ENCODE data around the gene LPA.
A peak's percentile ranks its signal among the peaks of the same experiment; 100 is the strongest.
"Not testable (repeated sequence)": the region's sequence is repeated elsewhere in the genome, so short reads cannot be mapped to it uniquely, and the experiment has no call there.

Gene LPA

GRCh38 chr6:160659562-160659961 lies 4.5 kb downstream of the LPA start:
- DNase-seq, result no peak

GRCh38 chr6:160634706-160635105 lies 29.4 kb downstream of the LPA start:
- DNase-seq, result no peak

GRCh38 chr6:160595838-160596832 lies 67.9 kb downstream of the LPA start:
- no peak for DNase-seq

DNA sequence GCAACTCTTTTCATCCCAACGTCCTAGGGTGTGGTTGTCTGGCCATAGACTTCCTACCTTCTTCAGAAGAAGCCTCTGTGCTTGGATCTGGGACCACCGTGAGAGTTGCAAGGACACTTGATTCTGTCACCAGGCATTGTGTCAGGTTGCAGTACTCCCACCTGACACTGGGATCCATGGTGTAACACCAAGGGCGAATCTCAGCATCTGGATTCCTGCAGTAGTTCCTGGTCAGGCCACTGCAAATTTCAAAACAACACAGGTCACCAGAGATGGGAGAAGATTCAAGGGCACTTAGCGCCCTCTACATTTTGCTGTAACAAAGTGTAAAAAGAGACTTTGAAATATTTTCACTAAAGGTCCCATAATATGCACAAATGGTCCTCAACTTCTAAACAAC lies 68.8 kb downstream of the LPA start:
- DNase-seq, result not testable (repeated sequence)

GRCh38 chr6:160586374-160586773 lies 77.7 kb downstream of the LPA start:
- no peak for DNase-seq

GRCh38 chr6:160583794-160584193 lies 80.3 kb downstream of the LPA start:
- DNase-seq, result no peak

- DNase-seq, result no peak
Measured at GRCh38 chr6:160581406-160581805, 82.7 kb downstream of the LPA start.

- DNase-seq, result not testable (repeated sequence)
Measured at GRCh38 chr6:160578515-160578914, 85.6 kb downstream of the LPA start.

DNA sequence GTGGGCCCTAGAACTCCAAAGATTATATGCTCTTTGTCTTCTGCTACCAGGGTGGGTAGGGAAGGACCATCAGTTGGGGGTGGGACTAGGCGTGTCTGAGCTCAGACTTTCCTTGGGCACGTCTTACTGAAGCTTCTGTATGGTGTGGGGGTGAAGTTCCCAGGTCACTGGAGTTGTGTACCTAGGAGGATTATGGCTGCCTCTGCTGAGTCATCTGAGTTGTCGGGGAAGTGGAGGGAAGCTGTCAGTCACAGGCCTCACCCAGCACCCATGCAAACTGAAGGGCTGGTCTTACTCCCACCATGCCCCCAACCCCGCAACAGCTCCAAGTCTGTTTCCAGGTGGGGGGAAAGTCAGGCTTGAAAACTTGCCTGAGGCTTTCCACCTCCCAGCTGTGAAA lies 90.1 kb downstream of the LPA start:
- DNase-seq, result no peak

DNA sequence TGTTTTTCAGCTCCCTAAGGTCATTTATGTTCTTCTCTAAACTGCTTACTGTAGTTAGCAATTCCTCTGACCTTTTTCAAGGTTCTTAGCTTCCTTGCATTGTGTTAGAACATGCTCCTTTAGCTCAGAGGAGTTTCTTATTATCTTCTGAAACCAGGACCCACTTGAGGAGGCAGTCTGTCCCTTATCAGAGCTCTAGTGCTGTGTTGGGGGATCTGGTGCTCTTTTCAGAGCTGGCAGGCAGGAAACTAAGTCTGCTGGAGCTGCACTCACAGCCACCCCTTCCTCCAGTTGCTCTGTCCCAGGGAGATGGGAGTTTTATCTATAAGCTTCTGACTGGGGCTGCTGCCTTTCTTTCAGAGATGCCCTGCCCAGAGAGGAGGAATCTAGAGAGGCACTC lies 92.9 kb downstream of the LPA start:
- not testable (repeated sequence) for DNase-seq

GRCh38 chr6:160544802-160545201 lies 119.3 kb downstream of the LPA start:
- no peak for DNase-seq

GRCh38 chr6:160535270-160535669 lies 128.8 kb downstream of the LPA start:
- DNase-seq, result no peak

DNA sequence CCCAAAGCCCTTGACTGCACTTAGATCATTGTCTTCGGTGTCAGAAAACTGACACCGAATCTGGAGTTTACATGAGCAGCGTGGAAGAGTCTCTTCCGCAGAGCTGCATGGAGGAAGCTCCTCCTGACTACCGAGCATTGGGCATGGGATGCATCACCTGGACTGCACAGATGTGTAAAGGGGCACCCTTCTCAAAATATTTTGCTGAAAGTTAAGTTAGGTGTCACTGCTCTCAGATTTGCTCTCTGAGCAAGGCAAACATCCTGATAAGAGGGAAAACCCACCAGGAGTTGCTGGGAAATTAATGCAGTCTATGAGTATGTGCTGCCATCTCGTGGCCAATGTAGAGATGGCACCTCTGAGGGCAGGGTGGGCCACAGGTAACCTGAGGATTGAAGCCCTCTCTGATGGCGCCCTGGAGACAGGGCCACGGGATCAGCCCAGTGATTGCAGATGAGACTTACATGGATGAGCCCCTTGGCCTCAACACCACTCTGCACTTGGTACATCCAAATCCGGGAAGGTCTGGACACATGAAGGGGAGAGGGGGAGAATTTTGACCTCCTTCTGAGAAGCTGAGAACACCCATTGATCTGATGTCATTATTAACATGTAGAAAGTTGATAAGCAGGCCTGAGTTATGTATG lies 129.9 kb downstream of the LPA start:
- DNase-seq, result peak; percentile 70

GRCh38 chr6:160532315-160532714 lies 131.8 kb downstream of the LPA start:
- no peak for DNase-seq

DNA sequence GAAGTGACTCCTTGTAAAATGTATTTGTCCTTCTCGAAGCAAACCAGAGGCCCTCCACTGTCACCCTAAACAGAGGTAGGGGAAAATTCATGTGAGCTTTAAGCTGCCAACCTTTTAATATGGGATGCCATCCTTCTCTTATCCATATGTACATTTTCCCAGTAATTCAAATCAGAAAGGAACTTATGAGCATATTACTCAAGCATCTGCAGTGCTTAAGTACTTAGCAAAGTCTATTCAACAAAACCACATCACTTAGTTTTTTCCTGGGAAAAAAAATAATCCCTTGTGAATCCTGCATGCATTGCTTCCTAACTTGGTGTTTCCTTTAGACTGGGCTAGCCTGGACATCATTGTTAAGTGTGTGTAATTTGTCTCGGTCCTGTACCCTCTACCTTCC lies 132.2 kb downstream of the LPA start:
- no peak for DNase-seq

- not testable (repeated sequence) for DNase-seq
Measured at GRCh38 chr6:160529524-160529923, 134.6 kb downstream of the LPA start.

- no peak for DNase-seq
Measured at GRCh38 chr6:160523223-160523622, 140.9 kb downstream of the LPA start.

DNA sequence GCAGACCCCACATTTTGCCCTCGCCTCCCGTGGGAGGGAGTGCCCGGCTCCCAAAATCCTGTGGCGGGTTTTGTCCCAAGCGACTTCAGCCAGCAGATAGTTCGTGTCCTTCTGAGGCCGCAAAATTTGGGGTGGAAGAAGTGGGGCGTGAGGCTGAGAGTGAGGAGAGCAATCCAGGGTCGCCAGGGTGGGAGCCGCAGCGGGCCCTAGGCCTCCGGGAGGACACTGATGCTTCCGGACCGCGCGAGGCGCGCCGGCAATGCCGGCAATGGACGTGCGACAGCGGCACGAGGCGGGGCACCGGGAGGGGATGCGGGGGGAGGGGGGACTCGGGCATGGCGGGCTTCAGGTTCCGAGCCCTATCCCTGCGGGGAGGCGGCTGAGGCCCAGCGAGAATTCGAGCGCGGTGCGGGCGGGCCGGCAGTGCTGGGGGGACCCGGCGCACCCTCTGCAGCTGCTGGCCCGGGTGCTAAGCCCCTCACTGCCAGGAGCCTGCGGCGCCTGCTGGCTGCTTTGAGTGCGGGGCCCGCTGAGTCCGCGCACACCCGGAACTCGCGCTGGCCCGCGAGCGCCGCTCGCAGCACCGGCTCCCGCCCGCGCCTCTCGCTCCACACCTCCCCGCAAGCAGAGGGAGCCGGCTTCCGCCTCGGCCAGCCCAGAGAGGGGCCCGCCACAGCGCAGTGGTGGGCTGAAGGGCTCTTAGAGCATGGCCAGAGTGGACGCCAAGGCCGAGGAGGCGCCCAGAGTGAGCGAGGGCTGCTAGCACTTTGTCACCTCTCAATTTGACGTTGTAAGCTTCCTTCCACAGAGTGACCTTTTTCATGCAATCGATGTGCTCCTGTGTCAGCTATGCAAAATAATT lies 143.8 kb downstream of the LPA start:
- DNase-seq, result peak; percentile 78

GRCh38 chr6:160519603-160520042 lies 144.5 kb downstream of the LPA start:
- no peak for DNase-seq

DNA sequence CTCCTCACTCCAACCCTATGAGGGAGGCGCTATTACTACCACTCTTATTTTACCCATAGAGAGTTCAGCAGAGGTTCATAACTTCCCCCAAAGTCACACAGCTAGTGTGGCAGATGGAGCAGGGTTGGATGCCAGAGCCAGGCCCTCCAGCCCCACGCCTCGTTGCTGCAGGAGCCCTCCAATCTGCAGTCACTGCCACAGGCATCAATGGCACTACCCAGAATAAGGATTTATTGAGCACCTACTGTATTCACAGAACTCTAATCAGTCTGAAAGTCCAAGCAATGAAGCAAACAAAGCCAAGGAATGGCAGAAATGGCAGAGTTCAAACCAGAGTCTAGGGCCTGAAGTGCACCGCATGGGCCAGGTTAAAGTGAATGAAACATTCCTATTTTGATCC lies 144.9 kb downstream of the LPA start:
- DNase-seq, result no peak

DNA sequence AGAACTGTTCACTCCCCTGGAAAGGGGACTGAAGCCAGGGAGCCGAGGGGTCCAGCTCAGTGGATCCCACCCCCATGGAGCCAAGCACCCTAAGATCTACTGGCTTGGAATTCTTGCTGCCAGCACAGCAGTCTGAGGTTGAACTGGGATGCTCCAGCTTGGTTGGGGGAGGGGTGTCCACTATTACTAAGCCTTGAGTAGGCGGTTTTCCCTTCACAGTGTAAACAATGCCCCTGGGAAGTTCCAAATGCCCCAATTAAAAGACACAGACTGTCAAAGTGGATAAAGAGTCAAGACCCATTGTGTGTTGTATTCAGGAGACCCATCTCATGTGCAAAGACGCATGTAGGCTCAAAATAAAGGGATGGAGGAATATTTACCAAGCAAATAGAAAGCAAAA lies 150.2 kb downstream of the LPA start:
- DNase-seq, result no peak

- no peak for DNase-seq
Measured at GRCh38 chr6:160510976-160511617, 153.0 kb downstream of the LPA start.

- DNase-seq, result no peak
Measured at GRCh38 chr6:160510199-160510598, 153.9 kb downstream of the LPA start.

All from NCI-H82 (cell line).